Neural progenitor cell (in vitro differentiated cells): Measurements from ENCODE around the gene GPR31. TPM values are rescaled to one million over a fixed set of nuclear protein-coding genes. Genes with fewer than 3 reads are reported as not detected.
"Not testable (repeated sequence)": the region's sequence is repeated elsewhere in the genome, so short reads cannot be mapped to it uniquely, and the experiment has no call there.

Source experiments
- DNase-seq: peaks from one replicate; pipeline ENCODE4 v3.0.0-alpha.2; 2016; ENCODE audit warnings: low spot score
- H2AFZ ChIP-seq: fragments of 200-600 bp; sonication (generic); replicated peaks from 2 replicates; pipeline ENCODE4 v1.6.1; 2016; ENCODE audit warnings: antibody characterized with exemption
- H3F3A ChIP-seq: fragments of 200-600 bp; sonication (generic); 2 replicates; pipeline ENCODE4 v1.6.1; 2016; ENCODE audit warnings: antibody characterized with exemption, low read depth
- H3K27ac ChIP-seq: fragments of 200-600 bp; sonication (generic); 2 replicates; pipeline ENCODE4 v1.5.1; 2016; ENCODE audit warnings: mild to moderate bottlenecking
- H3K27me3 ChIP-seq: fragments of 200-600 bp; sonication (generic); 2 replicates; pipeline ENCODE4 v1.6.1; 2016; ENCODE audit warnings: mild to moderate bottlenecking, moderate library complexity
- H3K36me3 ChIP-seq: fragments of 200-600 bp; sonication (generic); 2 replicates; pipeline ENCODE4 v1.5.1; 2016
- H3K4me1 ChIP-seq: fragments of 200-600 bp; sonication (generic); 2 replicates; pipeline ENCODE4 v1.6.1; 2016; ENCODE audit warnings: mixed run types
- H3K4me2 ChIP-seq: fragments of 200-600 bp; sonication (generic); 2 replicates; pipeline ENCODE4 v1.6.1; 2016
- H3K4me3 ChIP-seq: fragments of 200-600 bp; sonication (generic); 2 replicates; pipeline ENCODE4 v1.5.1; 2016
- H3K79me2 ChIP-seq: fragments of 200-600 bp; sonication (generic); 2 replicates; pipeline ENCODE4 v1.6.1; 2016; ENCODE audit warnings: low read depth
- H3K9ac ChIP-seq: fragments of 200-600 bp; sonication (generic); 2 replicates; pipeline ENCODE4 v1.6.1; 2016
- H3K9me3 ChIP-seq: fragments of 200-600 bp; sonication (generic); 2 replicates; pipeline ENCODE4 v1.5.1; 2016; ENCODE audit warnings: low read depth
- H4K20me1 ChIP-seq: fragments of 200-600 bp; sonication (generic); 2 replicates; pipeline ENCODE4 v1.6.1; 2016; ENCODE audit warnings: low read depth
- H3K27ac Mint-ChIP-seq: 3 replicates; pipeline ENCODE4 v1.8.0; 2021; ENCODE audit warnings: mixed read lengths
- H3K27me3 Mint-ChIP-seq: 2 replicates; pipeline ENCODE4 v1.8.0; 2022; ENCODE audit warnings: low read depth, mild to moderate bottlenecking, inconsistent platforms, moderate library complexity, mixed read lengths; ENCODE audit not compliant: insufficient read depth
- H3K36me3 Mint-ChIP-seq: 3 replicates; pipeline ENCODE4 v1.8.0; 2021; ENCODE audit warnings: mixed read lengths
- H3K4me1 Mint-ChIP-seq: 3 replicates; pipeline ENCODE4 v1.8.0; 2021; ENCODE audit warnings: mixed read lengths
- H3K4me3 Mint-ChIP-seq: 3 replicates; pipeline ENCODE4 v1.8.0; 2021; ENCODE audit warnings: mild to moderate bottlenecking, moderate library complexity, mixed read lengths
- H3K9me3 Mint-ChIP-seq: 3 replicates; pipeline ENCODE4 v1.8.0; 2020; ENCODE audit warnings: mixed read lengths
- total RNA-seq: library from RNA; depleted of rRNA; stranded (reverse); fragments of >200 nt; gene quantifications from 2 replicates; pipeline ENCODE4 v1.2.3, GENCODE V29; 2015; ENCODE audit warnings: low replicate concordance
- TF ChIP-seq, protein P1 (sequence below): fragments of 200-600 bp; sonication (generic); IDR thresholded peaks from 2 replicates; pipeline ENCODE4 v1.5.1; 2017; ENCODE audit warnings: antibody characterized with exemption, mild to moderate bottlenecking

Gene GPR31
- total RNA-seq, 1 donor from 2014 or later: not detected

DNA sequence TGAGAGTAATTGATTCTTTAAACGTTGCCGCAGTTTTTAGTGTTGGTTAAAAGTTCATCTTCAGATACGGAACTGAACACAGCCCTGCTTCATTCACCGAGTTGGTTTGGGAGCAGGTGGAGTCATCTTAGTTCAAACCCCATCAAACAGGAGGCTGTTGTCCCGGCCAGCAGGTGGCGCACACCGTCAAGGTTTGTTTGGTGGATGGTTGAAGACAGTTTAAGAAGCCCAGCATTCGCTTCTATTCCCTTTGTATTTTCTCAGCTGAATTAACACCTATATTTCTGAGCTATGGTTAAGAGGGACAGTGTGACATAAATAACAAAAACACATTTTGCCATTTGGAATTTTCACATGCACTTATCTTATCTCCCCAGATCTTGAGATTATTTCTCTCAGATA, 25.1 kb upstream of the GPR31 start:
- TF ChIP-seq, protein P1, sequence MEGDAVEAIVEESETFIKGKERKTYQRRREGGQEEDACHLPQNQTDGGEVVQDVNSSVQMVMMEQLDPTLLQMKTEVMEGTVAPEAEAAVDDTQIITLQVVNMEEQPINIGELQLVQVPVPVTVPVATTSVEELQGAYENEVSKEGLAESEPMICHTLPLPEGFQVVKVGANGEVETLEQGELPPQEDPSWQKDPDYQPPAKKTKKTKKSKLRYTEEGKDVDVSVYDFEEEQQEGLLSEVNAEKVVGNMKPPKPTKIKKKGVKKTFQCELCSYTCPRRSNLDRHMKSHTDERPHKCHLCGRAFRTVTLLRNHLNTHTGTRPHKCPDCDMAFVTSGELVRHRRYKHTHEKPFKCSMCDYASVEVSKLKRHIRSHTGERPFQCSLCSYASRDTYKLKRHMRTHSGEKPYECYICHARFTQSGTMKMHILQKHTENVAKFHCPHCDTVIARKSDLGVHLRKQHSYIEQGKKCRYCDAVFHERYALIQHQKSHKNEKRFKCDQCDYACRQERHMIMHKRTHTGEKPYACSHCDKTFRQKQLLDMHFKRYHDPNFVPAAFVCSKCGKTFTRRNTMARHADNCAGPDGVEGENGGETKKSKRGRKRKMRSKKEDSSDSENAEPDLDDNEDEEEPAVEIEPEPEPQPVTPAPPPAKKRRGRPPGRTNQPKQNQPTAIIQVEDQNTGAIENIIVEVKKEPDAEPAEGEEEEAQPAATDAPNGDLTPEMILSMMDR: peak; percentile 26
- not testable (repeated sequence) for H3K27ac Mint-ChIP-seq, DNase-seq, H3K4me1 ChIP-seq, H3K4me2 ChIP-seq, H3K79me2 ChIP-seq, H3K36me3 ChIP-seq, H3K27ac ChIP-seq, H3K4me3 ChIP-seq, H3K4me1 Mint-ChIP-seq, H3K27me3 ChIP-seq, H3K9ac ChIP-seq, H3K36me3 Mint-ChIP-seq, H3K27me3 Mint-ChIP-seq, H3F3A ChIP-seq, H4K20me1 ChIP-seq, H2AFZ ChIP-seq, H3K9me3 Mint-ChIP-seq, H3K4me3 Mint-ChIP-seq, H3K9me3 ChIP-seq

DNA sequence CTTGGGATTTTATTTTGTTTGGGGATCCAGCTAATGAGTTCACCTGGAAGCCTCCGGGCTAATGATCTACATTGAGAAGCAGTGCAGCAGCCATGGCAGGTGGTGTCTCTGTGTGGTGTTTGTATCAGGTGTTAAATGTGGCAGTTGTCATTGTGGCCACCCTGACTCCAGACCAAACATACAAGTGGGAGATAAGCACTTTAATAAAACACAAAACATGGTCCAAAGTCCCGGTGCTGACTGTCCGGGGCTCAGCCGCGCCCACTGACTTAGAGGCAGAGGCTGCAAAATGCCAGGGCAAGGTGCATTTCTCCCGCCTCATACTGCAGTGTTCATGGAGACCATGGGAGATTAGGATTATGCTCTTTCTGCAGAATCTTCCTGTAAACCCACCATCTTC, 23.6 kb upstream of the GPR31 start:
- not testable (repeated sequence) for H3K36me3 ChIP-seq, H2AFZ ChIP-seq, H3K4me2 ChIP-seq, H3K4me3 Mint-ChIP-seq, H3K79me2 ChIP-seq, H3F3A ChIP-seq, H3K27me3 Mint-ChIP-seq, H3K27me3 ChIP-seq, H4K20me1 ChIP-seq, H3K4me1 Mint-ChIP-seq, H3K27ac ChIP-seq, H3K27ac Mint-ChIP-seq, H3K9me3 Mint-ChIP-seq, H3K4me3 ChIP-seq, H3K9me3 ChIP-seq, H3K9ac ChIP-seq, H3K36me3 Mint-ChIP-seq, H3K4me1 ChIP-seq, DNase-seq

DNA sequence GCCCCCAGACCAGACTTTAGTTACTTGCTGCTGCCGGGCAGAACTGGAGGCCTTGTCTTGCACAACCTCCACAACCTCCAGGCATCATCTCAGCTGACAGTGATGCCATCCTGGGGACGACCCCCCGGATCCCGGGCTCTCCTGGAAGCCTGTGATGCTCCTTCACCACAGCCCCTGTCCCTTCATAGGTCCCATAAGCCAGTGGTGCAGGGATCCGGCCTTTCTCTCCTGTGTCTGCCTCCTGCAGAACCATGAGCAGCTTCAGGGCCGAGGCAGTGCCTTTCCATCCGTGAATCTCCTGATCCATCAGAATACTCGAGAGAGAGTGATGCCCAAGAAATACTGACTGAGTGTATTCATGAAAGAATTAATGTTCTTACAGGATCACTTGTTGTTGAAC, 22.3 kb upstream of the GPR31 start:
- H3K4me2 ChIP-seq, H3K27ac Mint-ChIP-seq, H3K9me3 Mint-ChIP-seq, H3K36me3 Mint-ChIP-seq, H3K4me1 ChIP-seq, H3K27ac ChIP-seq, H3K79me2 ChIP-seq, H3F3A ChIP-seq, H3K4me3 Mint-ChIP-seq, H4K20me1 ChIP-seq, H3K27me3 ChIP-seq, H3K9me3 ChIP-seq, H3K36me3 ChIP-seq, H3K27me3 Mint-ChIP-seq, H3K9ac ChIP-seq, DNase-seq, H3K4me3 ChIP-seq, H3K4me1 Mint-ChIP-seq, H2AFZ ChIP-seq: not testable (repeated sequence)

DNA sequence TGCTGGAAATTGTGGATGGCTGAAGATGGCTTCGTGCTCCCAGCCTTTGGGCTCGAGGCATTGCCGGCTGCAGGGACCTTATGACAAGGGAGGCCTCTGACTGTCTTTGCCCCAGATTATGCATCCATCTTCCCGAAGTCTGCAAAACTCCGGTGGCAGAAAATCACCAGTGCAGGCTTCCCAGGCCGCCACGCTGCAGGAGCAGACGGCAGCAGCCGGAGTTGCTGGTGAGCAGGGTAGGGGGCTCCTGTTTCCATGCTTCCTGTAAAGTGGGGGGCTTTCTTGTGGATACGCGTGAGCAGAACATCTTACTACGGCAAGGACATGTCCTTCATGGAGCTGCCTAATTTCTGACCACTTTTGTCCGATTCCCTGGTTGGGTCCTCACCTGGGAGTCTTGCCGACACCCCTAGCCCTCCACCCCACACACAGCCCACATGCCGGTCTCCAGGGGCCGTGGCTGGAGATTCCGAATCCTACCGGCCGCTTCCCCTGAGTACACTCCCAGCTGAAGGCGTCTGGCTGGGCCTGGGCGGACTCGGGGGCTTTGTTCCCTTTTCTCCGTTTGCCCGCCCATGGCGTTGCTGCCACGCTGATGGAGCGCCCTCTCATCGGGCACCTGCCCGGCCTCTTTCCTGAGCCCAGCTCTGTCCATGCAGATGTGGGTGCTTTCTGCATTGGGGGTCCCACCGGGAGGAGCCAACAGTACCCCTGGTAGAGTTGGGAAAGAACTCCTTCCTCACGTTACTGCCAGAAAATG, 21.3 kb upstream of the GPR31 start:
- H3F3A ChIP-seq, H3K9ac ChIP-seq, H3K4me3 Mint-ChIP-seq, H3K4me1 Mint-ChIP-seq, H3K9me3 ChIP-seq, DNase-seq, H3K79me2 ChIP-seq, H3K9me3 Mint-ChIP-seq, H3K4me1 ChIP-seq, H4K20me1 ChIP-seq, H3K36me3 ChIP-seq, H3K27me3 ChIP-seq, H3K4me2 ChIP-seq, H3K27me3 Mint-ChIP-seq, H3K27ac ChIP-seq, H3K27ac Mint-ChIP-seq, H3K4me3 ChIP-seq, H2AFZ ChIP-seq, H3K36me3 Mint-ChIP-seq: not testable (repeated sequence)

DNA sequence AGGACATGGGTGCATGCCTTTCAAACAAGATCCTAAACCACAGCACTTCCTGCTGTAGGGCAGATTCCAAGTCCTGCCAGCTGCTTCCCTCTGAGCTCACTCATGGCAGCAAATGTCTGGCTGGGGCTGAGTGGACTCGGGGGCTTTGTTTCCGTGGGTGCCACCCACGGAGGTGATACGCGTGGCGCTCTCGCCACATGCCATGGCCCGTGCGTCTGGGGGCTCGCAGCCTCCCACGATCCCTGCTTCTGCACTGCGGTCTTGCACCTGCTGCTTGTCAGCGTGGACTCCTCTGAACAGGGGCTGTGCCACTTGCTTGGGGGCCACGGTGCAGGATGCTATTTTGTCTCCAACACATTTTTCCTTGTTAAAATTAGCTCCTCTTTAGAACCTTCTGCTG, 19.5 kb upstream of the GPR31 start:
- not testable (repeated sequence) for H3K9ac ChIP-seq, H3K27me3 ChIP-seq, H3K79me2 ChIP-seq, H3F3A ChIP-seq, H3K4me1 ChIP-seq, H3K9me3 Mint-ChIP-seq, H3K4me3 ChIP-seq, H4K20me1 ChIP-seq, H3K36me3 Mint-ChIP-seq, H3K27ac Mint-ChIP-seq, H3K4me3 Mint-ChIP-seq, H2AFZ ChIP-seq, H3K27ac ChIP-seq, H3K9me3 ChIP-seq, H3K4me1 Mint-ChIP-seq, DNase-seq, H3K36me3 ChIP-seq, H3K4me2 ChIP-seq, H3K27me3 Mint-ChIP-seq

DNA sequence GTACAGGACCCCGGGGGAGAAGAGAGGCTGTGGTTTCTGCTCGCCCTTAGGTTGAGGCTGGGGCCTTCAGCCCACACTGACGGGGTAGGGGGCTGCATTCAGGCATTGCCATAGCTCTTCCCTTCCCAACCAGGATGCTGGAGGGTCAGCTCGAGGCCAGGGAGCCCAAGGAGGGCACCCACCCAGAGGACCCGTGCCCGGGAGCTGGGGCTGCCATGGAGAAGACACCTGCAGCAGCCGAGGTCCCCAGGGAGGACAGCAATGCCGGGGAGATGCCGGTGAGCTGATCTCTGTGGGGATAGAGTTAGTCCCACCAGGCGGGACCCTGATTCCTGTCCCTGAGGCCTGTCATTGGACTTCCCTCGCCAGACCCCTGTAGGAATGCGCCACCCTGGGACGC, 14.2 kb upstream of the GPR31 start:
- H3K27ac Mint-ChIP-seq, H3K4me1 Mint-ChIP-seq, H3K4me3 ChIP-seq, H3K79me2 ChIP-seq, H3K4me2 ChIP-seq, H3K4me1 ChIP-seq, H3K36me3 ChIP-seq, H3K9me3 ChIP-seq, H3K27me3 ChIP-seq, H3K4me3 Mint-ChIP-seq, H3F3A ChIP-seq, H2AFZ ChIP-seq, H4K20me1 ChIP-seq, H3K9me3 Mint-ChIP-seq, H3K9ac ChIP-seq, DNase-seq, H3K27ac ChIP-seq, H3K36me3 Mint-ChIP-seq, H3K27me3 Mint-ChIP-seq: not testable (repeated sequence)

DNA sequence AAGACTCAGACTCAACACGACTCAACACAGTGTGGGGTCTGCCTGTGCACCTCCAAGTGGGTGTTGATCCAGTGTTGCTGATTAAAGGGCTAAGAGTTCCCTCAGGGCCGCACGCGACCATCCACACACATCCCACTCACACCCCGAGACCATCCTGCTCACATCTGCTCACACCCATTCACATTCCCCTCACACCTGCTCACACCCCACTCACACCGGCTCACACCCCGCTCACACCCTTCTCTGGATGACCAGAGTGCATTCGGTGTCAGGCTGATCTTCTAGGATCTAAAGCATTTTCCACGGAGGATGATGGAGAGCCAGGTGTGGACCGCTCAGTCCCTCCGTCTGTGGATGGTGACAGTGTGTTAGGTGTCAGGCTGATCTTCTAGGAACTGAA, 13.5 kb upstream of the GPR31 start:
- not testable (repeated sequence) for H3K4me3 ChIP-seq, H2AFZ ChIP-seq, H3K27me3 Mint-ChIP-seq, DNase-seq, H3K79me2 ChIP-seq, H3K4me1 ChIP-seq, H3K27me3 ChIP-seq, H3K27ac ChIP-seq, H3K4me3 Mint-ChIP-seq, H3K9ac ChIP-seq, H3K36me3 Mint-ChIP-seq, H3K9me3 ChIP-seq, H3K36me3 ChIP-seq, H3K4me2 ChIP-seq, H4K20me1 ChIP-seq, H3K4me1 Mint-ChIP-seq, H3K27ac Mint-ChIP-seq, H3K9me3 Mint-ChIP-seq, H3F3A ChIP-seq

DNA sequence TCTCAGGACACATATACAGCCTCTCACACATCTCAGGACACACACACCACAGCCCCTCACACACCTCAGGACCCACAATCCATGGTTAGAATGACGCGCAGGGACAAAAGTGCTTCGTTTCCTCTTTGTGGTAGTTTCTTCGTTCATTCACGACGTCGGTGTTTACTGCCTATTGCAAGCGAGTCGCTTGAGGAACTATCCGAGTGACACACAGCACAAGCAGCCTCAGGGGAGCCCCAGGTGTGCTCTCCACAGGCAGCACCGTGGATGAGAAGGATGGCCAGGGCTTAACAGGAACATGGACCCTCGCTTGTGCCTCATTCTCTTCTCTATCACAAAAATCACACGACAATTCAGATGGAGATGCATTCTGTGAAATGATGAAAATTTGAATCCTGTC, 12.1 kb upstream of the GPR31 start:
- not testable (repeated sequence) for H3K27me3 ChIP-seq, H3K36me3 Mint-ChIP-seq, H3K4me3 Mint-ChIP-seq, H3K27me3 Mint-ChIP-seq, H3K36me3 ChIP-seq, H3K9me3 Mint-ChIP-seq, H3K4me3 ChIP-seq, H3K4me2 ChIP-seq, H4K20me1 ChIP-seq, H3K9me3 ChIP-seq, DNase-seq, H3K4me1 Mint-ChIP-seq, H3F3A ChIP-seq, H3K27ac Mint-ChIP-seq, H3K9ac ChIP-seq, H3K4me1 ChIP-seq, H2AFZ ChIP-seq, H3K79me2 ChIP-seq, H3K27ac ChIP-seq
